ENCODE results near the gene TSPOAP1. TPM values are rescaled to one million over a fixed set of nuclear protein-coding genes. Genes with fewer than 3 reads are reported as not detected.
A peak's percentile ranks its signal among the peaks of the same experiment; 100 is the strongest.

The TSPOAP1 gene
- total and polyA plus RNA-seq, 2 of the 13 experiments (the other 11 are each of a cell fraction or from before 2014, with no cell fraction given): not detected

GRCh38 chr17:58362368-58363014, 33.9 kb upstream of the TSPOAP1 start (continued):
- TF ChIP-seq PPARG (CRISPR knock-in tag; conservative IDR thresholded peaks at IDR 0.05) (no peak), NFIB (CRISPR knock-in tag; IDR thresholded peaks at IDR 0.05; ENCODE audit: borderline replicate concordance) (no peak), CCAR2 (optimal IDR thresholded peaks at IDR 0.05; ENCODE audit: low read depth, low read length) (no peak)

DNA sequence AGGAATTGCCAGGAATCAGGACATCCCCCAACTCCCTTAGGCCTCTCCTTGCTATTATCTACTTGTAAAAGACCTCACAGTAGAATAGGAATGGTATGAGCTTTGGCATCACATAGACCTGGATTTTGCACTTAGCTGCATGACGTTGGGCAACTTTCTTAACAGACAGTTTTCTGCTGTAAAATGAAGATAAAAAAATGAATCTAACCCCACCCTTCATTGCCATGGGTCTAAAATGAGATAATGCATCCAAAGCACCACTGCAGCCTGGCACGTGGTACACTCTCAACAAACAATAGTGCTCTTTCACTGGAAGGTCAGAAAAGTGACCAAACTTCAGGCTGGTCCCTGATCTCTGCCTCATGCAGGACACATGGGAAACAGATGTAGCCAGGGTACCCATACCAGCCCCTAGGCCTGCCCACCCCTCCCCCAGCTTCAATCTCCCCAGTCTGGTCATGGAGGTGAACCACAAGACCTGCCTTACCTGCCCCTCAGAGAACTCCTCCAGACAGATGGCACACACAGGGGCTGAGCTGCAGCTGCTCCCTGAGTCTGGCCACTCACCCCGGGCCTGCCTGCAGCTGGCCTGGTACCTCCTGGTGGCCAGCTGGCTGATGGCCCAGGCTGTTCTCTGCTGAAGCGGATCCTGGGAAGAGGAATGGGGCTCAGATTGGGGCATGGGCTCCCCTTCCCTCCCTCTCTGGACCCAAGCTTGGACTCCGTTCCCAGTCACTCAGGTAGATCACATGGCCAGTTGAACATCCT, 31.9 kb upstream of the TSPOAP1 start:
- Histone ChIP-seq H3K4me2 (ENCODE audit: low read depth, low read length) (no peak overlapping the region), H3K36me3 (replicated peaks in 1 of 2; ENCODE audit: control insufficient read depth in 1 of 2, insufficient read depth in 2 of 2, low read length in 2 of 2) (peaks cover 68 to 78% of the 10 kb centered on the region in 2 experiments), H3K9ac (ENCODE audit: insufficient read depth, low read depth, low read length) (no peak overlapping the region), H3K4me3 (replicated peaks in 1 of 3; ENCODE audit: insufficient read depth in 1 of 3, low read depth in 2 of 3, low read length in 3 of 3) (no peak overlapping the region), H3K27ac (ENCODE audit: extremely low read length, insufficient read depth, low read length) (no peak overlapping the region), H4K20me1 (ENCODE audit: insufficient read depth, low read length) (no peaks in the 10 kb centered on the region), H2AFZ (ENCODE audit: low read length) (no peak overlapping the region), H3K4me1 (ENCODE audit: insufficient read depth, low read length) (peaks cover 65% of the 10 kb centered on the region), H3K79me2 (ENCODE audit: insufficient read depth, low read length) (peaks cover 47% of the 10 kb centered on the region), H3K9me3 (ENCODE audit: low read length) (no peaks in the 10 kb centered on the region), H3K27me3 (ENCODE audit: control insufficient read depth in 1 of 2, insufficient read depth in 2 of 2, low read length in 2 of 2) (no peaks in the 10 kb centered on the region)
- no TSS peak for BruUV-seq (replicated peaks)
- intact Hi-C loops (cut with micrococcal nuclease; ENCODE audit: unreplicated experiment): no loop called here
- ChIA-PET POLR2A (interaction anchor here (1.0 to 11.3 kb wide), 6 partner anchors 7 to 55 kb away, joined by 4 to 252 read pairs (median 14); partner anchors contain the start of gene SUPT4H1), CTCF (ENCODE audit: low intra/inter-chr PET ratio, low total read pairs) (no interaction called here)
- ATAC-seq (no peak), FAIRE-seq (no peak), DNase-seq (ENCODE audit: low spot score) (no peak)
- in situ Hi-C loops (cut with HindIII; ENCODE audit: extremely low pct_ligation_motif_present, low pct_unique_long_range_greater_than_20kb): loop anchor here (5.0 kb wide), 1 partner anchor 57 kb away; the partner anchor contains the start of gene RNF43
- WGBS (ENCODE audit: low lambda C conversion rate): 95% methylated on average over 4 of the region's 5 CpGs
- TF ChIP-seq ZMYM2 (CRISPR knock-in tag; IDR thresholded peaks at IDR 0.05): no peak
- no peak for TF ChIP-seq ZNF543 (CRISPR knock-in tag; IDR thresholded peaks at IDR 0.05)
- no peak for TF ChIP-seq RARA (CRISPR knock-in tag; IDR thresholded peaks at IDR 0.05)
- TF ChIP-seq TBX3 (IDR thresholded peaks at IDR 0.05; ENCODE audit: borderline replicate concordance): no peak
- no peak for TF ChIP-seq ZNF644 (CRISPR knock-in tag; IDR thresholded peaks at IDR 0.05; ENCODE audit: low read depth)
- TF ChIP-seq, protein P1, sequence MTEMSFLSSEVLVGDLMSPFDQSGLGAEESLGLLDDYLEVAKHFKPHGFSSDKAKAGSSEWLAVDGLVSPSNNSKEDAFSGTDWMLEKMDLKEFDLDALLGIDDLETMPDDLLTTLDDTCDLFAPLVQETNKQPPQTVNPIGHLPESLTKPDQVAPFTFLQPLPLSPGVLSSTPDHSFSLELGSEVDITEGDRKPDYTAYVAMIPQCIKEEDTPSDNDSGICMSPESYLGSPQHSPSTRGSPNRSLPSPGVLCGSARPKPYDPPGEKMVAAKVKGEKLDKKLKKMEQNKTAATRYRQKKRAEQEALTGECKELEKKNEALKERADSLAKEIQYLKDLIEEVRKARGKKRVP (CRISPR knock-in tag; IDR thresholded peaks at IDR 0.05): no peak
- TF ChIP-seq SETDB1 (CRISPR knock-in tag; IDR thresholded peaks at IDR 0.05; ENCODE audit: borderline replicate concordance): no peak
- TF ChIP-seq RBM22 (optimal IDR thresholded peaks at IDR 0.05; ENCODE audit: low read length): peak; percentile 85
- no peak for TF ChIP-seq ZHX1 (CRISPR knock-in tag; IDR thresholded peaks at IDR 0.05; ENCODE audit: low read depth)
- TF ChIP-seq ZNF687 (CRISPR knock-in tag; IDR thresholded peaks at IDR 0.05): peak; percentile 51; the same call in 1 of the 2 replicates
- no peak for TF ChIP-seq CC2D1A (CRISPR knock-in tag; IDR thresholded peaks at IDR 0.05)

All from HepG2 (cell line).